A172 (cell line): Measurements from ENCODE around the gene SLA2. TPM values are rescaled to one million over a fixed set of nuclear protein-coding genes. Genes with fewer than 3 reads are reported as not detected.
"Not testable (repeated sequence)": the region's sequence is repeated elsewhere in the genome, so short reads cannot be mapped to it uniquely, and the experiment has no call there.

Experiments
- DNase-seq: peaks from one replicate; pipeline ENCODE4 v3.0.0-alpha.2; 2015; ENCODE audit warnings: low spot score
- total RNA-seq: library from RNA; depleted of rRNA; stranded (reverse); fragments of >200 nt; shearing (Covaris generic); gene quantifications from 2 replicates; pipeline ENCODE4 v1.2.3, GENCODE V29; 2014; rRNA removed

SLA2 gene
- total RNA-seq, 1 experiment from 2014 or later, result not detected

DNA sequence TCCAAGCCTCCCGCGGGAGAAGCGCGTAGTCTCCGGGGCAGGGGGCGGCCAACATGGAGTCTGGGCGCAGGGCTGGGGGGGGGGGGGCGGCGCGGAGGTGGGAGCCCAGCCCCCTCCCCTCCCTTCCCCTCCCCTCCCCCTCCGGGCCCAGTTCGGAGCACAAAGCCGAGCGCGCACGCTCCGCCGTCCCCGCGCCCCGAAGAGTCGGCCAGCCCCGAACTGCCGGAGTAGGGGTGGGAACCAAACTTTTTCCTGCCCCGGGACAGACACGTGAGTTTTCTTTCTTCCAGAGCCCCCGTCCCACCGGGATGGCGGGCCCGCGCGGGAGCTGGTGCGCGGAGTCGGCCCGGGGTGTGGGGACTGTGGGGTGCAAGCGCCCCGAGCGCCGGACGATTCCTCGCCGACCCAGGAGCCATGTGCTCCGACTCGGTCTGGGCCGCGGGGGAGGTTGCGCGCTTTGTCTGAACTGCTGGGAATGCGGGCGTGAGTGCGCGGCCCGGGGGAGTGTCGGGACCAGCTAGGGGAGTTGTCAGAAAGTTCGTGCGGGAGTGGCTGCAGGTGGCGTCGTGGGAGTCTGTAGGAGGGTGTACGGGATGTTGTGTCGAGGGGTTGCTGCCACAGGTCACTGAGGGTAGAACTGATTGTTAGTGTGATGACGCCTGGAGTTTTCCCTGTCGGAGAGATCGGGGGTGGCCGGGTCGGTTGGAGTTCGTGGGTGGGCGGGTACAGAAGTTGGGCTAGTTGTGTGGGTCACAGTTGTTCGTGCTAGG is 71.4 kb downstream of the SLA2 start:
- no peak for DNase-seq

DNA sequence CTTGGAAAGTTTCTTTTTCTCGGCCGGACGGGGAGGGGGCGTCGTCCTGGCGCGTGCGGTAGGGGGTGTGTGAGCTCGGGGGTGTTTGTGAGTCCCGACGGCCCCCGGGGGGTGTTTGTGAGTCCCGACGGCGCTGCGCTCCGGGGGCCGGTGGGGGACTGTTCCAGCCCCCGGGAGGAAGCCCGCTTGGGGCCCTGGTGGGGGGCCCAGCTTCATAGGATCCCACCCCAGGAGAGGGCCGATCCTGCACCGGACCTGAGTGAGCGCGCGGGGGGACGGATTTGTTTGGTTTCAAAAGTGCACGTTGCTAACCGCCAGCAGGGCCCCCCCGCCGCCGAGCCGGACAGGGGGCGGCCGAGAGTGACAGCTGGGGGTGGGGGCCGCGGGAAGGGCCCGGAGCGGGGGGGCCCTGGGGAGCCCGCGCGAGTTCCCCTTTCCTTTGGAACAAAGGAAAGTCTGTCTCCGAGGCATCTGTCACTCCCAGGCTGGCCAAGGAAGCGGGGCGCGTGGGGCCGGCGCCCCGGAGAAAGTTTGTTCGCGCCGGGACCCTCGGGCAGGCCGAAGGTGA is 72.1 kb downstream of the SLA2 start:
- DNase-seq, result no peak

DNA sequence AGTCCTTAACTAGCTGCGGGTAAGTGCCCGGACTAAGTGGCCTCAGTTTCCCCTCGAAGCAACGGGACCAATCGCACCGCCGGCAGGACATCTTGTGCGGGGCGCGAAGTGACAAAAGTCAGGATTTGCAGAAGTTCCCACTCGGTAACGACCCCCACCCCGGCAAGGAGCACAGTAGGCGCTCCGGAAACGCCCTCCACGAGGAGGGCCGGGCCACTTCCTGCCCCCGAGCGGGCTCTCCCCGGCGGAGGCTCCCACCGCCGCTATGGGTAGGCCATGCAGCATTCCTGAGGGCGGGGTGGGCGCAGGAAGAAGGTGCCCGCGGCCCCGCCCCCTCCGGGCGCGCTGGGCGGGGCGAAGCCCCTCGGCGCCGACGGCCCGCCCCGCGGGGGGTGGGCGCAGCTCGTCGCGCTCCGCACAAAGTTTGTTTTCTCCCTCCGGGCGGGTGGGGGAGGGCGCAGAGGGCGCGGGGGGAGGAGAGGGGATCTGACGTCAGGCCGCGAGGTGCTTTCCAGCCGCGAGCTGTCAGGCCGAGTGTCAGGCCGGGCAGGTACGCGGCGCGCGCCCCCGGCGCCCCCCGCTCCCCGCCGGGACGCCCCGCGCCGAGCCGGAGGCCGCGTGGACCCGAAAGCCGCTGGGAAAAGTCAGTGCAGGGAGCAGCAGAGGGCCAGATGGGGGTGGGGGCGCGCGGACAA is 72.7 kb downstream of the SLA2 start, which contains the start of gene TGIF2:
Gene TGIF2 (plus strand): TSS at position 495 of the 695 bp plus-strand sequence. CDS start 5,178 bp downstream, outside the sequence.
- peak; percentile 82 for DNase-seq

DNA sequence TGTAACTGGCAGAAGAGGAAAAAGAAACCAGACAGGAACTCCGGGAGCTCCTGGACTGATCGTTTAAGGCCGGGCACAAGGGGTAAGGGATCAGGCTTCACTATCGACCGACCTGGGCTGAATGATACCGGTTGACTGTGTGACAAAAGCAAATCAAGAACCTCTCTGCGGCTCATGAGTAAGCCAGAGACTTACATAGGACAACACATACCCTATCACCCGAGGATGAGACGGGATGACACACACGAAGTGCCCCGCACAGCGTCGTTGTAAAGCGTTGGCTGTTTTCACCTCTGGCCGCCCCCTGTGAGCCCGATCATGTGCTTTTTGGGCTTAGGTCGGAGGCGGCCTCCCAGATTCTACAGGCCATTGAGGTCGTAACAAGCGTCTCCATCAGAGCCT is 73.3 kb downstream of the SLA2 start:
- no peak for DNase-seq

DNA sequence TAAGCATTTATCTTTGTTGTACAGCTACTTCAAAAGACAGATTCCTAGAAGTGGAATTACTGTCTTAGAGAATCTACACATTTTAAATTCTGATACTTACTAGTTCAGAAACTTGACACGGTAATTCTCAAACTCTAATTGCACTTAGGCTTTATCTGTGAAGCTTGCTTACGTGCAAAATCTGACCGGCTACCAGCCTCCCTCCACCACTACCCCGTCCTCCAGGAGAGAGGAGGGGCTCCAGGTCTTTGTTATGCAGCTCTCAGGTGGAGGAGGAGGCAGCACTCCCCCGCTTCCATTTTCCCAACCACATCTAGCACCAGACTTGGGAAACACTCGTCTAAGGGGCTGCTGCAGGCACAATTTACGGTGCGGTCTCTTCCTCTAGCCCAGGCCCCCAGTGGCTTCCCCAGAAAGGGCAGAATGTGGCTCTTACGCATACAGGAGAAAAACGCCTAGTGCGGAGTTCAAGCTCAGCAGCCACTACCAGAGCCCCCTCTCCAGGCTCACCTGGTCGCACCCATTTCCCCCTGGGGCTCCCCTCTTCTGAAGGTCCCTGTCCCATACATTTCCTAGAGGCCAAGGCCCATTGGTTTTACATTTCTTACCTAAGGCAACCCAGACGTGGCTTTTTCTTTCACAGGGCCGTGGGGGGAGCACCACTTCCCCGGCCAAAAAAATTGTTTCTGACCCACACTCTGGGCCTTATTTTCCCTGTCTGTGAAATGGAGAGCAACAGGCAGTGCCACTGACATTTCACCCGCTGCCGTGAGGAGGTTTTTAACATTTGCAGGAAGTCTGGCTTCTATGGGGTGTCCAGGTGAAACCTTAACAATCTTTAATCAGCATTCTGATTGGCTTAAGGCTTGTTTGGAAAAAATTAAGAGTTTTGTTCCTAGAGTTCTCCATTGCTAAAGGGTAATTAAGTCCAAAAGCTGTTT is 74.2 kb downstream of the SLA2 start:
- no peak for DNase-seq

DNA sequence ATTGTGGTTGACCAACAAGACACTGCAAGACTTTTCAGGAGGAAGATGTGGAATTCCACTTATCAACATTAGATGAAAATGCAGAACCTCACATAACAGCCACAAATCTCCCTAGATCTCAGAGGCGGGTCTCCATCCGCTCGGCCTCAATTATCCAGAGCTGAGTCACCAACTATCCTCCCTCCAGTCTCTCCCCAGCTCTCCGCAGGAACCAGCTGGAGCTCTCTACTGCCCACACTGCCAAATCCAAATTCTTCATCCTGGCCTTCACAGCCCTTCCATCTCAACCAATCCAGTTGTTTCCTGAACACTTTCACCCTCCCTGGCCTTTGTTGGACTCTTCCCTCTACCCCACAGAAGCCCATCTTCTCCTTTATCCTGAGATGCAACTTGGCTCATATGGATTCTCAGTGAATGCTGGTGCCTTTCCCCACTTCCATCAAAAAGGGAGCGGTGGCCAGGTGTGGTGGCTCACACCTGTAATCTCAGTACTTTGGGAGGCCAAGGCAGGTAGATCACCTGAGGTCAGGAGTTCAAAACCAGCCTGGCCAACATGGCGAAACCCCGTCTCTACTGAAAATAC is 76.1 kb downstream of the SLA2 start:
- DNase-seq, result peak; percentile 85

DNA sequence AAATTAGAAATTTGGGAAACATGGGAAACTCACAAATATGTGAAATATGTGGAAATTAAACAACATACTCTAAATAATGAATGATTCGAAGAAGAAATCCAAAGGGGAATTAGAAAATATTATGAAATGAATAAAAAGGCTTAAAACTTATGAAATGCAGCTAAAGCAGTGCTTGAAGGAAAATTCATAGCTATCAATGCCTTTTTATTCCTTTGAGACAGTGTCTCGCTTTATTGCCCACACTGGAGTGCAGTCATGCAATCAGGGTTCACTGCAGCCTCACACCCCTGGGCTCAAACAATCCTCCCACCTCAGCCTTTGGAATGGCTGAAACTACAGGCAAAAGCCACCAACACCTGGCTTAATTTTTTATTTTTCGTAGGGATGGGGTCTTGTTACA is 80.5 kb downstream of the SLA2 start:
- DNase-seq, result no peak

DNA sequence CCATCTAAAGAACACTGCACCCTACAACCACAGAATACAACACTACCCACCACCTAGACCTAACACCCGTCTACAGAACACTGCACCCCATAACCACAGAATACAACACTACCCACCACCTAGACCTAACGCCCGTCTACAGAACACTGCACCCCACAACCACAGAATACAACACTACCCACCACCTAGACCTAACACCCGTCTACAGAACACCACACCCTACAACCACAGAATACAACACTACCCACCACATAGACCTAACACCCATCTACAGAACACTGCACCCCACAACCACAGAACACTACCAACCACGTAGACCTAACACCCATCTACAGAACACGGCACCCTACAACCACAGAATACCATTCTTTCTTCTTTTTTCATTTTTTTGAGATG is 81.3 kb downstream of the SLA2 start:
- not testable (repeated sequence) for DNase-seq

DNA sequence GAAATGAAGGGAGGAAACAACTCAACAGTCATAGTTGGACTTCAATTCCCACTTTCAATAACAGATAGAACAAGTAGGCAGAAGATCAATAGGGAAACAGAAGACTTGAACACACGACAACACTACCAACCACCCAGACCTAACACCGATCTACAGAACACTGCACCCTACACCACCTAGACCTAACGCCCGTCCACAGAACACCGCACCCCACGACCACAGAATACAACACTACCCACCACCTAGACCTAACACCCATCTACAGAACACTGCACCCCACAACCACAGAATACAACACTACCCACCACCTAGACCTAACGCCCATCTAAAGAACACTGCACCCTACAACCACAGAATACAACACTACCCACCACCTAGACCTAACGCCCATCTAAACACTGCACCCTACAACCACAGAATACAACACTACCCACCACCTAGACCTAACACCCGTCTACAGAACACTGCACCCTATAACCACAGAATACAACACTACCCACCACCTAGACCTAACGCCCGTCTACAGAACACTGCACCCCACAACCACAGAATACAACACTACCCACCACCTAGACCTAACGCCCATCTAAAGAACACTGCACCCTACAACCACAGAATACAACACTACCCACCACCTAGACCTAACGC is 81.8 kb downstream of the SLA2 start:
- not testable (repeated sequence) for DNase-seq

DNA sequence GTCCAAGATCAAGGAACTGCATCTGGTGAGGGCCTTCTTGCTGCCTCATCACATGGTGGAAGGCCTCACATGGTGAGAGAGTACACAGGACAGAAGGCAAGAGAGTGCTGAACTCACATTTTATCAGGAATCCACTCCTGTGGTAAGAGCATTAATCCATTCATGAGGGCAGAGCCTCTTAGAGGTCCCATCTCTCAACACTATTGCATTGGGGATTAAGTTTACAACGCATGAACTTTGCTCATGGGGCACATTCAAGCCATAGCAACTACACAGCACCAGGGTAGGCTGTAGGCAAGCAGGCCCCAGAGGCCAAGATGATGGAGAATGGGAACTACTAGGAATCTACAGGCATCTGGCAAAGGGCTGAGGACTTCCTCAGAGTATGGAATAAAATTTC is 82.6 kb downstream of the SLA2 start:
- no peak for DNase-seq

DNA sequence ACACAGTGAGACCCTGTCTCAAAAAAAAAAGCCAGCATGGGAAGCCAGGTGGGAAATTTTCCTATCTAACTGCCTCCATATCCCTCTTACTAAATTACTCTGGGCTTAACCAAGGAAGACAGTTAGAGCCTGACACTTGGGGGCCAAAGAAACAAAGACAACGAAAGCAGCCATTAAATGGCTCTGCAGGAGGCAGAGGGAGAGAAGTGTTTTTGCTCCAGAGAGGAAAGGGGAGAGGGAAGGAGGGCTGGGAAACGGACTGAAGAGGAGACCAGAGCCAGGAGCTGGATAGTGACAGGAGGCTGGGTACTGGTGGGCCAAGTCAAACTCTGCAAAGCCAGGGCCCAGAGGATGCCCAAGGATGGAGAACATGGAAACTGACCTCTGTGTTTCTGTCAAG is 83.3 kb downstream of the SLA2 start:
- DNase-seq, result no peak

Other genes starting within 250 kb of the SLA2 start
- 9.4 and 9.8 TPM in 2 replicates for gene MYL9, start 104.7 kb downstream of the SLA2 start, total RNA-seq
- 23.7 and 32.6 TPM in 2 replicates for gene TGIF2, start 72.6 kb downstream of the SLA2 start, total RNA-seq
- 338 and 339 TPM in 2 replicates for gene RAB5IF, start 40.4 kb downstream of the SLA2 start, total RNA-seq
- 49.7 and 54.6 TPM in 2 replicates for gene NDRG3, start 99.9 kb upstream of the SLA2 start, total RNA-seq
- 59.7 and 66.7 TPM in 2 replicates for gene DSN1, start 127.6 kb upstream of the SLA2 start, total RNA-seq
- gene TLDC2, start 229.9 kb upstream of the SLA2 start, total RNA-seq, result not detected in 2 replicates